GM19468 (cell line): Measurements from ENCODE around the gene ACOT7.

Experiments used
- ATAC-seq: cut with Tn5 transposase; IDR thresholded peaks from one replicate; pipeline ENCODE4 v1.9.1; 2021; ENCODE audit warnings: mild to moderate bottlenecking, moderate library complexity, moderate number of reproducible peaks; ENCODE audit not compliant: unreplicated experiment; ENCODE audit errors: extremely low read depth

ACOT7 gene

DNA sequence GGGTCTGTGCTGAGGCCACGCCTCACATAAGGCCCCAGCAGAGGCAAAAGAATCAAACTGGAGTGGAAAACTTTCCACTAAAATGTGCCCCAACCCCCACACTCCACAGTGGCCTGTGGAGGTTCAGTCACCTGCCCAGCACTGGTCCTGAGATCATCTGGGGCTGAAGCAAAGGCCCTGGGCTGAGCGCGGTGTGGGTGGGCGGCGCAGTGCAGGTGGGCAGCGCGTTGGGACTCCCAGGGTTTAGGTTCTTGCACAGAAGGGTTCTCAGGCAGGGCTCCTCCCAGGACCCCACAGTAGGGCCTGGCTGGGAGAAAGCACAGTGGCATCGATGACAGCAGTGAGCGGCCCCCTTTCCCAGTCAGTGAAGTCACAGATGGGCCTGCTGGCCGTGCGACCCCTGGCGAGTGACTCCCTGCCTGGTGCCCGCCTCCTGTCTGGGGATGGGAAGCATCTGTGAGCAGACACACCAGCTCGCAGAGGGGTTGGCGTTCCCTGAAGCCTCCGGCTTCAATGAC, 118.9 kb downstream of the ACOT7 start:
- no peak for ATAC-seq

DNA sequence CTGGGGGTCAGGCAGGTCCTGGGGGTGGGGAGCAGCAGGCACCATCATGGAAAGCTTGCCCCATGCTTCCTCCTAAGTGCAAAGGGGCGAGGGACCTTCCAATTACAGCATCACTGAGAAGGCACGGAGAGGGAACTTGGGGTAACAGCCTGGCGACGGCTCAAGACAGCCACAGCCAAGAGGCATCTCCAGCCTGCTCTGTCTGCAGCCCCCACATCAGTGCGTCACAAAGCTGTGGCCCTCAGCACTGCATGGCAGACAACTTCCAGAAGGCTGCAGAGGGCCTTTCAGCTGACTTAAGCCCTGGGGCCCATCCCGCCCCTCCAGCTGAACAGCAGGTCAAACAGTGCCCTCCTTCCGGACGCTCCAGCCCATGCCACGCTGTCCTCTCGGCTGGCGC, 119.5 kb downstream of the ACOT7 start:
- no peak for ATAC-seq

DNA sequence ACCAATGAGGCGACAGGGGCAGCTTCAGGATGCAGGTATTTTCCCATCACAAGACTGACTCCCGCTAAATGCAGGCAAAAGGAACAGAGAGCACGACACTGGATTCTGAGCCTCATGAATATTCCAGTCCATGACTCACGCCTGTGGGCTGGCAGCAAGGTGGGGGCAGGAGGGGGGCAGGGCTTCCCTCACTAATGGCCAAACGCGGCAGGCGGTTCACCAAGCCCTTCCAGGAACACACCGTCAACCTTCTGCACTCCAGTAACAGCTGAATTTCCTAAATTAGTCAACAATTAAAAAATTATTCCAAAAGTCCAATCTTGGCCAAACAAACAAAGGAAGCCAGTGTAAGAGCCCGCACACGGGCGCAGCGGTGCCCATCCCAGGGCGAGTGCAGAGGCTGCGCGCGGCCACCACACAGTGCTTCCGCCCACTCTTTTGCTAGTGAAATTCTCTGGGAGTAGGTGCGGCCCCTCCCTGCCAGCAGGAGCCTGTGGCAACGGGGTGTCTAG, 120.1 kb downstream of the ACOT7 start:
- no peak for ATAC-seq

DNA sequence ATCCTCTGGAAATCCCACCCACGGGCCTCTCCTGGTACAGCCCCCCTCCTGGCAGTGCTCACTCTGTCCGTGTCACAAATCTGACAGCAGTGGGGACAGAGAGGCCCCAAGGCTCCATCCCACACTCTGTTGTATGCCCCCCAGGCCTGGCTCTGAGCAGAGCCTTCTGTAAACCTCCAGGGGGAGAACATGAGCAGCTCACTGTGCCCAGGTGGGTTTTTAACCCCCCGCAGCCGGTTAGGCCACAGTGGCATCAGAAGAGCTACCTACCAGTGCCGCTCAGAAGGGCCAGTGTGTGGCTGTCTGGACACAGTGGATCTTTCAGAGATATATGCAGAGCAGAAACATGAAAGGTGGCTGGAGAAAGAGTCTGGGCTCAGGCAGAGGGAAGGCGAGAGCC, 120.7 kb downstream of the ACOT7 start:
- no peak for ATAC-seq

DNA sequence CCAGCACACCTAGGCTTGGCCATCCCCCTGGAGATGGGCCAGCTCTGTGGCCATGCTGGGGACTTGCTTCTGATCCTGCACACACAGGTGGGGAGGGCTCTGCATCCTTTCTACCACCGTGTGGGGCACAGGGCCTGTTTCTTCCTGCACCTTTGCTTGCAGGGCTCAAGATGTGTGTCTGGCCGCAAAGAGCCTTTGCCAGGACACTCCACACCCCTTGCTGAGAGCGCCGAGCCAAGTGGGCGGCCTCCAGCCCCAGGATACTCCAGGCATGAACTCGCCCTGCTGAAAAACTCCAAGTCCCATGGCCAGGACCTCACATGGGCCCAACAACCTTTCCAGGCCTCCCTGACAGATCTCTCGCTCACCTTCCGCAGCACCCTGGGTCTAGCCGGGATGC, 121.1 kb downstream of the ACOT7 start:
- no peak for ATAC-seq

DNA sequence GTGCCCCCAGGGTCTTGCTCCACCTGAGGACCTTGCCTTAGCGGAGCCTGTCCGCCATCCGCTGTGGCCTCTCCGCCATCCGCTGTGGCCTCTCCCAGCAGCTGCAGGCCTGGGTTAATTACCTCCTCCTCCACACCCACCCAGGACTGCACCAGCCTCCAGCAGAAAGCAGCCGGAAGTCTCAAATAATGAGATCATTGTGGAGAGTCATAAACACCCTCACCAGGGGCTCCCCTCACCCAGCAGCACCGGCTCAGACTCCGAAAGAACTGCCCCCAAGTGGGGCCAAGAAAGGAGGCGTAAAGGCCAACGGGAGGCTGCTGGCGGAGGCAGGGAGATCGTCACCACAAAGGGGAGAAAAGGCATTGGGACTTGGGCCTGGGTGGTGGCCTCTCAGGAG, 122.0 kb downstream of the ACOT7 start:
- no peak for ATAC-seq

DNA sequence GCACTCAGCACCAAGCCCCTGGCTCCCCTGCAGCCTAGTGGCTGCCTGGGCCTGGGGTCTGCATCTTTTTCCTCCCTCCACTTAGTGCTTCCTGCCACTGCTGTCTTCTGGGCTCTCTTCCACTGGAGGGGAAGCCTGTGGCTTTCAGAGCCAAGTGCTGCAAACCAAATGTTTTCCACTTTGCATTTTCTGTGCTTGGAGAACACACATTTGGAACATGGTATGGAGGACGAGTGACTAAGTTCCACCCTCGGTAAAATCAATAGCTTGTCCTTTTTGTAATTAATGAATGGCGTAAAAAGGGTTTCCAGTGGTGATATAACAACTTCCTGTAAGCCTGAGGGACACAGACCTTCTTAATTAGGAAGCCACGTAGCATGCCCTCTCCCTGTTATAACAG, 122.6 kb downstream of the ACOT7 start:
- ATAC-seq, result no peak

DNA sequence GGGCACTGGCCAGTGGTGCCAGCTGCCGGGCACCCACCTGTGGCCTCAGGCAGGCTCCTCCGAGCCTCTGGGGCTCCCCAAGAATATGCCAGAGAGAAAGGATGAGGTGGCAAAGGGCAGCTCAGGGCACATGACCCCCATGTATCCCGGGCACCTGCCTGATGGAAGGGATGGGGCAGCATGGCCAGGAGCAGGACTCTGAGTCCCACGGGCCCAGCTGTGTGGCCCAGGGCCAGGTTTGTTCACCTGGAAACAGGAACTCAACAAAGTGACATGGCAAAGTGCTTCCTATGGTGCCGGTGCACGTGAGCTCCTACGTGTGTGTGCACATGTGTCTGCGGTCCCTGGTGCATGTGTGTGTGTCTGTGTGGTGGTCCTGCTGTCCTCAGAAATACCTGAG, 123.2 kb downstream of the ACOT7 start:
- no peak for ATAC-seq

DNA sequence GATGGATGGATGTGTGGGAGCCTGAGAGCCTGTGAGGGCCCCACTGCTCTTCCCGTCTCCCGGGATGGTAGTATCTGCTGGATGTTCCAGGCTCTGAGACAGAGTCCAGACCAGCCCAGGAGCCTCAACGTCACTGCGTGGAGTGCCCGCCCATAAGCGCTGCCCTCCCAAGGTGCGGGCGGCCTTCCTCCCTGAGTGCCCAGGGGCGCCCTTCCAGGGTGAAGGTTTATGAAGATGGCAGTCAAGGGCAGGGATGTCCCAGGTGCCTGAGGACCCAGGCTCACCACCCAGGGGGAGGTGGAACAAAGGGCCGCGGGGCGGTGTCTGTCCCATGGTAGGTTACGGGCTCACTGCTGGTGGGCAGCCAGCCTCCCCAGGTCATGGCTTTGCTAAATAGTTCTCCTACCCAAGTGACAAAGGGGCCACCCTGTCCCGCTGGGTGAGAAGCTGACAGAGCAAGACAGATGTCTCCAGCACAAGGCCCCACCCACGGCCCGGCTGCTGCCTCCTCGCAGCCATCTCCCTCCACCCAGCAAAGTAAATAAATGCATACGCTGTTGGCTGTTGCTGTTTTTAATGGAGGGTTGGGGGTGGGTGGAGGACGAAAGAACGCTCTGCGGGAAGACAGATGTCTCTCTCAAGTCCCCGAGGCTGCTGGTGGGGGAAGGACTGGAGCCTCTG, 123.7 kb downstream of the ACOT7 start:
- ATAC-seq, result no peak

DNA sequence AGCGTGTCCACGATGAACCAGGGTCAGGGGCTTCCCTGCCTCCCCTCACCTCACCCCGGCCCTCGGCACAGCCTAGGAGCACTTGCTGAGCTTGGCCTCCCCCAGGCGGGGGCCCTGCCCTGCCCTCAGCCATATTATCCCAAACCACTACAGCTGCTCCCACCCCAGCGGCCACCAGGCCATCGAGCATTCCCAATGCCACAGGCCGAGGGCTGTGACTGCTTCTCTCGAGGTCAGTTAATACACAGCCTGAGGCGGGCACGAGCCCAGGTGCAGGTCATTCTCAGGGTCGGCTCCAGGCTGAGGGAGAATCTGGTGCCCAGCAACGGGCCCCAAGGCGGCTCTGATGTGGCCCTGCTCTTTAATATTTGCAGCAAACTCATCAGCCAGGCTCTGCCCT, 124.3 kb downstream of the ACOT7 start:
- ATAC-seq, result no peak

DNA sequence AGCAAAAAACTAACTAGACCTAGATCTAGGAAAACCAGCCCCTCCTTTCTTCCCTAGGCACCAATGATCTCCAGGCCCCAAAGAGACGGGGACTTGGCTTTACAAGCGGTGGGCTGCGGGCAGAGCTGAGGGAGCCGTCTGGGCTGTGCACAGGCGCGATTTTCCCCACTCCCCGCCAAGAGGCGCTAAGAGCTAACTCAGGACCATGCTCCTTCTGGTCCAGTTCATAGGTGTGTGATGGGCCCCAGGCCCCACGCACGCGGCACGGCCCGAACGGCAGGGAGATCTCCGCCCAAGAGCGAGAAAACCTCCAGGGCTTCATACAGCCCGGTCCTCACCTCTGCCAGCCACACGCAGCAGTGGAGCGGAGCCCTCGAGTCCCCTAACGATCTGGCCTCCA, 125.2 kb downstream of the ACOT7 start:
- ATAC-seq, result no peak

DNA sequence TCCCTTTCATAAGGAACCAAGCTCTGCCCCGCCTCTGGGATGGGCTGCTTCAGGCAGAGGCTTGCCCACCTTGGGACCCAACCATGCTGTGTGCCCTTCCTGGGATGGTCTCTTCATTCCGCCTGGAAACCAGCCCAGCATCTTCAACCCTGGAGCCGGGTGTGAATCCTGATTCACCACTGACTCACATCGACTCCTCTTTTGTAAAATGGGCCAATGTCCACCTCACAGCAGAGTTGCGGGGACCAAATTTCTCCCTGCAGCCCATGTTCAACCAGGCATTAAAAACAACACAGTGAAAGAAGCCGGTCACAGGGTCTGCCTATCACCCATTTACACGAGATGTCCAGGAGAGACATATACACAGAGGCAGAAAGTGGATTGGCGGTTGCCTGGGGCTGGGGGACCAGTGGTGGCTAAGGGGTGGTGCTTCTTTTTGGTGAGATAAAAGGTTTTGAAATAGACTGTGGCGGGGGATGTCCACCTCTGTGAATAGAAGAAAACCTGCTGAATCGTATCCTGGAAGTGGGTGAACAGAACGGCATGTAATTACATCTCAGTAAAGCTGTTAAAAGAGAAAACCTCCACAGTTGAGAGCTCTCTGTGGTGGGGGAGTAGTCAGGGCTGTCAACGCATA, 125.8 kb downstream of the ACOT7 start:
- ATAC-seq, result no peak

DNA sequence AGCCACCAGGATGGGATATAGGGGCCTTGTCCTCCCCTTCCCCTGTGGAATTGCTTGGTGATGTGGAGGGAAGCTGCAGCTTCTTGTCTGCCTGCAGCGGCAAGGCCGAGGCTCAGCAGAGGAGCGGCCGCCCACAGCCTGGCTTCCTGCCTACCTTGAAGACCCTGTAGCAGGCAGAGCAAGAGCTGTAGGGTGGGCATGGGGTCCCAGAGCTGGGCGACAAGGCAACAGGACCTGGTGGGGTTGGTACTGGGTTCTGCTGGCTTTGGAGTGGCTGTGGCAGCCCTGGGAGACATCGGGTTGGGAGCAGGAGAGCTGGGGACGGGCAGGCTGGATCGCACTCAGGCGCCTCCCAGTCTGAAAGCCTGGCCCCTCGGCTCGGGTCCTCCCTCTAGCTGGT, 126.9 kb downstream of the ACOT7 start:
- ATAC-seq, result no peak

DNA sequence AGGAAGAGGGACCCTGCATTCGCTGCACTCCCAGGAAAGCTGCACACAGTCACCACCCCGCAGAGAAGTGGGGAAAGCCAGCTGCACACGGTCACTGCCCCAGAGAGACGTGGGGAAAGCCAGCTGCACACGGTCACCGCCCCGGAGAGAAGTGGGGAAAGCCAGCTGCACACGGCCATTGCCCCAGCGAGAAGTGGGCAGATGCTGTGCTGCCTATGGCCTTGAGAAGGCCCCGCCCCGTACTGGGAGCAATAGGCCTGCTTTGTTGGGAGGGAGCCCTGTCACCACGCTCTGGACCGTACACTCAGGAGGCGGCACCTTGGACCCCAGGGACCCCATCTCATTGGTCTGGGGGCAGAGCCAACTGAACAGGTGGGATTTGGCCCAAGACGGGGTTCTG, 128.4 kb downstream of the ACOT7 start:
- ATAC-seq, result no peak

DNA sequence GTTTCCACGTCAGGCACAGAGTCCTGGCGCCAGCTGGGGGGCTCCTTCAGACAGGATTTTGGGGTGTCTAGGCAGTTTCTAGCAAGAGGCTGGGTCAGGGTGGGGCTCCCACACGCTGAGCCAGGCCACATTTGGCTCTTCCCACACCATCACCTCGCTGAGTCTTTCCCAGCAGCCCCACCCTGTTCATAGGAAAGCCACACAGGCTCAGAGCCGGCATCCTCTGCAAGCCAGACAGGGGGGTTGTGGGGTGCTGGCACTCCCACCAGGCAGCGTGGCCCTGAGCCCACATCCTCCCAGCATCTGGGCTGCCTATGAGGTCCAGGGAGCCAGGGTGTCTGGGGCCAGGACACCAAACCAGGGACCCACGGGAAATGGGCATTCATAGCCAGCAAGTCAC, 129.9 kb downstream of the ACOT7 start:
- ATAC-seq, result no peak

DNA sequence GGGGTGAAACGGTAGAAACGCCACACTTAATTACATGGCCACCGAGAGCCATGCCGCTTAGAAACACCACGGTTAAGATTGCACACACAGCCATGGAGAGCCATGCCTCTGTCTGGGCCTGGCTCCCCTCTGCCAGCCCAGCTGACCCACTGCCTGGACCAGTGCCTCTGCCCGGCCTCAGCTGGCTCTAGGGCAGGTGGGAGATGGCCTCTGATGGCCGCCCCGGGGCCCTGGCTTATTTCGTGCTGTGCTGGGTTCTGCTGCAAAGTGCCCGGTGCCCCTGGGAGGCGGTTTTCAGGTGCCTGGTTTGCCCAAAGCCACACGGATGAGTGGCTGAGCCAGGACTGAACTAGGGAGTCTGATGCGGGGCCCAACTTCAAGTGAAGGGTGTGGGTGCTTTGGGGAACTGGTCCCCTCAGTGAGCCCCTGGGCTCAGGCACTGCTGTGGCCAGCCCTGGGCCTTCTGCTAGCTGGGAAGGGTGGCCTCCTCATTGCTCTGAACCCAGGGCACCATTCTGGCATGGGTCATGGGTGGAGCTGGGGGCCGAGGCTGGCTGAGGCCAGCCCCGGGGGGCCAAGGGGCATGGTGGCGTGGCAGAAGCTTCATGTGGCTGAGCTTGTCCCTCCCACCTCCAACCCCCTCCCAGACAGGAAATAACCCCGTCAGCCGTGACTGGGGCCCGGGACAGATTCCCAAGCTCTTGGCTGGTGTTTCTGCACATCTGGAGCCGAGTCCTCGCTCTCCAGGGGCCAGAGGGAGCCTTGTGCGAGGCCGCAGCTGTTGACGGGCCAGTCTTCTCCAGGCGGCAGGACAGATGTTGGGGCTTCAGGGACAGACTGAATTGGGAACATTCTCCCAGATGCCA, 130.8 kb downstream of the ACOT7 start:
- ATAC-seq, result no peak

DNA sequence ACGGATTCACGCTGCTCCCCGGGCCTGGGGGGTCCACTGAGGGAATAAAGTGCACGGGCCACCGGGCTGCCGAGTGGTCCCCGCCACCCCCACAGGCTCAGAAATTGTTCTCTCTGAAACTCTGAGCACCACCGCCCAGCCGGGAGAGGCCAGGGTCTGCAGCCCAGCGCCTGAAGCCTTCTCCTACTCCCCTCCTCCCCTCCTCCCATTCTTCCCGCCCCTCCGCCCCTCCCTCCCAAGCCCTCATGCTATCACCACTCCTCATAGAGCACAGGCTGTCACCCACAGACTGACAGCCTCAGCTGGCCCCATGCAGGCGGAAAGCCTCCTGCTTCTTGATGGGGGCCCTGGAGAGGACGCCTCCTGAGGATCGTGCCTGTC, 132.0 kb downstream of the ACOT7 start:
- no peak for ATAC-seq

DNA sequence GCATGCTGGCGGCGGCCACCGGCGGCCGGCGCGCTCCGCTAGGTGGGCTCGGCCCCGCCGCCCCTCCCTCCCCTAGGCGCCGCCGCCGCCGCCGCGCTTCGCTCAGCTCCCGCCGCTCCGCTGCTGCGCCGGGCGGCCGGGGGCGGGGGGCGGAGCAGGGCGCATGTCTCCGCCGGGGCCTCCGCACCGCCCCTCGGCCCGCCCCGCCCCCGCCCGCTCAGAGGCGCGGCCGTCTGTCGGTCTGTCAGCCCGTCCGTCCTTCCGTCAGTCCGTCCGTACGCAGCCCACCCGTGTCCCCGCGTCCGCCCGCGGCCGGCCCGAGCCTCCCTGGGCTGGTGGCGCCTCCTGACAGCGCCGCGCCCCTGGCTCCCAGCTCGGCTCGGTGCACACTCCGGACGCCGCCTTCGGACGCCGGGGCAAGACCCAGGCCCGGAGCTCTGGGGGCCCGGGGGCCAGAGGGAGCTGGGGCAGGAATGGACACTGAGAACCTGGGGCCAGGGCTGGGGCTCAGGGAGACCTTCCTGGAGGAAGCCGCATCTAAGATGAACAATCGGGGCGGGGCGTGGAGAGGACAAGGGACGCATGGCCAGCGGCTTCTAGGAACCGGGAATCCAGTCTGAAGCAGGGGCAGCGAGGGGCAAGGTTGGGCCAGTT, 132.5 kb downstream of the ACOT7 start, which contains the start of gene GPR153:
TSS of gene GPR153 (minus strand) at position 138 of the 654 bp plus-strand sequence. CDS start 6,193 bp downstream, outside the sequence.
- no peak for ATAC-seq

DNA sequence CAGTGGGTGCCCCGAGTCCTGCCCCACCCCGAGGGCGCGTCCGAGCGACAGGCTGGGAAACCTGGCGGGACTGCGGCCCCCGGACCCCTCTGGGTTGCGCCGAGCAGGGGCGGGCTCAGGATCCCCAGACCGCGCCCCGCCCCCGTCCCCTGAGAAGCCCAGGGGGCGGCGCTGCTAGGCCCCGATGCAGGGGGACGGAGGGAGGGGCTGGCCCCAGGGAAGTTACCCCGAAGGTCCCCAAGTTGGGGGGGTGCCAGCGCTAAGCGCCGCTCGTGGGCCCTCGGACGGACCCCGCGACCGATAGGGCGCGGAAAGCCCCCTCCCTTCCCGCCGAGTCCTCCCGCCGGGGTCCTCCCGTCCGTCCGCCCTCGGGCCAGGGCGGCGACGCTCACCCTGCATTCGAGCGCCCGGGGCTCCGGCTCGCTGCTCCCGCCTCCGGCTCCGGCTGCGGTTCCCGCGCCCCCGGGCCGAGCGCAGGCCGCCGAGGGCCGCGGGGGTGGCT, 133.1 kb downstream of the ACOT7 start:
- no peak for ATAC-seq
